ENCODE measurements around the gene TCF19.

- no peak for TF ChIP-seq CTCF (IDR thresholded peaks at IDR 0.05)
- no peak for TF ChIP-seq POLR2AphosphoS5 (IDR thresholded peaks at IDR 0.05)
- no peak for TF ChIP-seq POLR2A (IDR thresholded peaks at IDR 0.05)
These were observed 42.3 kb upstream of the TCF19 start for GRCh38 chr6:31115941-31116560.

Measured in prostate gland (tissue), 2 donors.